ENCODE measurements around the gene POLR1A. TPM values are rescaled to one million over a fixed set of nuclear protein-coding genes. Genes with fewer than 3 reads are reported as not detected.

The POLR1A gene
- total RNA-seq, 1 donor from 2014 or later: 26.0 TPM

DNA sequence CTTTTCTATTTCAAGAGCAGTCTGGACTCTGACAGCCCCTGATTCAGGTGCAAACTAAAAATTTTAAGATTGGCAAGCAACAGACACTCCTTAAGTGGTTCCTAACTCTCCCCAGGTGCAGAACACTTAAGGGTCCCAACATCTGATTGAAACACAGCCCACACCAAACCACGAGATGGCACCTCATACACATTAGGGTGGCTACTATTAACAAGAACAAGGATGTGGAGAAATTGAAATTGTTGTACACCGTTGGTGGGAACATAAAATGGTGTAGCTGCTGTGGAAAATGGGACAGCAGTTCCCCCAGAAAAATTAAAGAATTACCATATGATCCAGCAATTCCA lies 82.3 kb downstream of the POLR1A start:
- DNase-seq (ENCODE audit: low read depth): no peak

DNA sequence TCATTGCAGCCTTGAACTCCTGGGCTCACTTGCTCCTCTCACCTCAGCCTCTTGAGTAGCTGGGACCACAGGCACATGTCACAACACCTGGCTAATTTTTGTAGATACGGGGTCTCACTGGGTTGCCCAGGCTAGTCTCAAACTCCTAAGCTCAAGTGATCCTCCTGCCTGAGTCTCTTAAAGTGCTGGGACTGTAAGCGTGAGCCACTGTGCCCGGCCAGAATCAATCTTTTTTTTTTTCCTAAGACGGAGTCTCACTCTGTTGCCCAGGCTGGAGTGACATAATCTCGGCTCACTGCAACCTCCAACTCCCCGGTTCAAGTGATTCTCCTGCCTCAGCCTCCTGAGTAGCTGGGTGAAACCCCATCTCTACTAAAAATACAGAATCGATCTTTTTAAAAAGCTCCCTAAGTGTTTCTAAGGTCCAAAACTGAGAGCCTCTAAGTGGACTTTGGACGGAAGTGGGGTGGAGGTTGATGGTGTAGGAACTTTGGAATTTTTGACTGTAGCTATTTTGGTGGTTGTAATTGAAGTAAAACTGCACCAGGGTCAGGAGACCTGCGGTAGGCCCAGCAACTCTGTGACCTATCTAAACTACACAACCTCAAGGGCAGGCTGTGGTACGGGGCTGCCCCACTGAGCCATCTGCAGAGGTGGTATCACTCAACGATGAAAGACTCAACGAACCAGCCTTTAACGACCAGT lies 82.9 kb downstream of the POLR1A start:
- no peak for DNase-seq (ENCODE audit: low read depth)

- no peak for DNase-seq (ENCODE audit: low read depth)
These were observed 84.0 kb downstream of the POLR1A start for GRCh38 chr2:86021396-86022378.

DNA sequence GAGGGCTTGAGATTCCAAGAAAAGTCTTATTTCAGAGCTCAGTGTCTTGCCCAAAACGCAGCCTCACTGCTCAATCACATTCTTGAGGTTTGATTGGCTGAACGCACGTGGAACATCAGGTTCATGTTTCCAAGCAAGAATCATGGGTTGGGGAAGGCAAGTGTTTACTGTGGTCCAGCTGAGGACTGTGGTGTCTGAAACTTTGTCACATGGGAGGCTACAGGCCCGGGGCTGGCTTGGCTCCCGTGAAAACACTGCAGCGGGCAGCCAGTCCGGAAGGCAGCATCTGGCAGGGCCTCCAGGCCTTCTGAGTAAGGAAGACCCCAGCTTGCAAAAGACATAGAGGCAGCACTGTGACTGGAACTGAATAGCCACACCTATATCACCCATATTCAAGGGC lies 84.7 kb downstream of the POLR1A start:
- peak; percentile 82 for DNase-seq (ENCODE audit: low read depth)

DNA sequence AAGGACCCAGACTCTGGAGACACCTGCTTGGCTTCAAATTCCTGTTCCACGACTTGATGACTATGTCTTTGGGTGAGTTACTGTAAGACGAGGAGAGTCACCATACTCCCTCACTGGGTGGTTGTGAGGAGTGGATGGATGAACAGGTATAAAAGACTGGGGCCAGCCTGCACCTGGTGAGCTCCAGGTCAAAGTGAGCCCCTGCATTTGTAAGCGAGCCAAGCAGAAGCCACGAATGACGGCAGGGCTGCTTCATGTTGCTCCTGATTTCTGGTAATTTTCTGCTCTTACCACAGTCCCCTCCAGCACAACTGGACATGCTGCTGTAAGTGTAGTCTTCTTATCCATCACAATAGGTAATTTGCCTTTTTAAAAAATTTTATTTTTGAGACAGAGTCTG lies 86.6 kb downstream of the POLR1A start:
- DNase-seq (ENCODE audit: low read depth): no peak

DNA sequence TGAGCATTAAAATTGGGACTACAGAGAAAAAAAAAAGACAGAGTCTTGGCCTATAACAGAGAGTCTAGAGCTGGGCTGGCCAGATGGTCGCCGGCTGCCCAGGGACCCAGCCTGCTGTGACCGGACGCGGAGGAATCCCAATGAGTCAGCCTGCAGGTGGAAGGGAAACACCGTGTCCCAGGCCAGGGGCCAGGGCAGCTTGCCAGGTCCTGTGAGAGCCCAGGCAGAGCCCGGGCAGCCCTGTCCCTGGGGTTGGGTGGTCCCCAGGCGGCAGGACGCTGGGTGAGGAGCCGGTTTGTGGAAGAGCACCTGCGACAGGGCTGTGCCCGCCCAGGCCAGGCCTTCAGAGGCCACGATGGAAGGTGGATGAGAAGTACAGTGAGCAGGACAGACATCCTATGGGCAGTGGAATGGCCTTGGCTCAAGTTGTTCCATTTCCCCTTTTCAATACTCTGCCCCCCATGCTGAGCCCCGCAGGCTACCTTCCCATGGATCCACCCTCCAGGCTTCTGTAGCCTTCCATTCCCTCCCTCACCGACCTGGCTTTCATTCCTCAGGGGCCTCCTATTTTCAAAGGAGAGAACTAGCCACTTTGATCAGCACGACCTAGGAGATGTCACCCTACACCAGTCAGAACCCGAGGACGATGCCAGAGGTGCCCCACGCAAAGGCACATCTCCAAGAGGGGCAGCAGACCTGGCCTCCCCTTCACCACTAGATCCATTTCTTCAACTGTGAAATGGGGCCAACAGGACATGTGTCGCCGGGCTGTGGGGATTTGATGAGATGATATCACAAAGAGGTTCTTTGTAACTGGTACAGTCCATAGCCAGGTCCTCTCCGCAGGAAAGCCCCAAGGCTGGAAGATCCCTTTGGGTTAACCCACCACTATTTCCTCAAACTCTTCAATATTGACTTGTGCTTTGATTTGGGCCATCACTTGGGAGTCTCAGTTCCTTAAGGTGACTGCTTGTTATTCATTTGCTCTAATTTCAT lies 87.5 kb downstream of the POLR1A start:
- peak; percentile 59 for DNase-seq (ENCODE audit: low read depth)

GRCh38 chr2:86016581-86016980 lies 89.1 kb downstream of the POLR1A start:
- no peak for DNase-seq (ENCODE audit: low read depth)

- no peak for DNase-seq (ENCODE audit: low read depth)
These were observed 90.0 kb downstream of the POLR1A start for GRCh38 chr2:86015699-86016098.

- no peak for DNase-seq (ENCODE audit: low read depth)
These were observed 90.7 kb downstream of the POLR1A start for GRCh38 chr2:86015006-86015405.

- no peak for DNase-seq (ENCODE audit: low read depth)
These were observed 91.2 kb downstream of the POLR1A start for GRCh38 chr2:86014493-86014892.

GRCh38 chr2:86012007-86012712 lies 93.5 kb downstream of the POLR1A start:
- no peak for DNase-seq (ENCODE audit: low read depth)

- DNase-seq (ENCODE audit: low read depth): no peak
These were observed 94.2 kb downstream of the POLR1A start for GRCh38 chr2:86011449-86011941.

DNA sequence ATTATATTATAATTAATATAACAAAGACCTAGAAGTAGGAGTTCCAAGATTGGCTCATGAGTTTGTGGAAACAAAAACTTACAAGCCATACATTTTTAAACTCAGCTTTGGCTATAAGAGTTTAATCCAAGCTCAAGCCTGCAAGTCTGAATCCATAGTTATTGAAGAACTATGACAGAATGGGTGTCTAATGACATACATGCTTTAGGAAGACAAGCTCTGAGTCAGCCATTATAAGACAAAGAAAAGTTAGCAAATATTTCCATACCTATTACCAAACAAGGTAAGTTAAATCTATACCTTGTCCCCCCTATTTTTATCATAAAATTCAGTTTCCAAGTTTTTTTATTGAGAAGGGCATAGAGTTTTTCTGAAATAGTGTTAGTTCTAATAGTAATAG lies 95.6 kb downstream of the POLR1A start:
- no peak for DNase-seq (ENCODE audit: low read depth)

- DNase-seq (ENCODE audit: low read depth): no peak
These were observed 99.2 kb downstream of the POLR1A start for GRCh38 chr2:86006524-86006923.

GRCh38 chr2:86003967-86004366 lies 101.7 kb downstream of the POLR1A start:
- DNase-seq (ENCODE audit: low read depth): no peak

GRCh38 chr2:86003104-86003503 lies 102.6 kb downstream of the POLR1A start:
- DNase-seq (ENCODE audit: low read depth): no peak

DNA sequence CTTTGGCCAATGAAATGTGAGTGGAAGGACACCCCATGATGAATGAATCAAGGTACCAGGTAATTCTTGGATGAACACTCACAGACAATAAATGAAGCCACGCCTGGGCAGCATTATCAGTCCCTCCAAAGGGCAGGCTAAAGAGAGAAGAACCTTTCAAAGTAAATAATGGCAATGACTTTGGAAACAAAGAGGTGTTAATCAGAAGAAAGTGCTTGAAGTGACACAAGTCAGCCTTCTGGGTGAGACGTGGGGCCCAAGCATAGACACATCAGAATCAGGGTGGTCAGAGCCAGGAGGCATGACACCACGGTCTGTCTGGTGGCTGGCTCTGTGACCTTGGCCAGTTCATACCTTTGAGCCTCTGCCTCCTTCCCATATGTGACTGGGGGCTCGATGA lies 103.3 kb downstream of the POLR1A start:
- DNase-seq (ENCODE audit: low read depth): no peak

GRCh38 chr2:86001326-86001725 lies 104.4 kb downstream of the POLR1A start:
- DNase-seq (ENCODE audit: low read depth): no peak

DNA sequence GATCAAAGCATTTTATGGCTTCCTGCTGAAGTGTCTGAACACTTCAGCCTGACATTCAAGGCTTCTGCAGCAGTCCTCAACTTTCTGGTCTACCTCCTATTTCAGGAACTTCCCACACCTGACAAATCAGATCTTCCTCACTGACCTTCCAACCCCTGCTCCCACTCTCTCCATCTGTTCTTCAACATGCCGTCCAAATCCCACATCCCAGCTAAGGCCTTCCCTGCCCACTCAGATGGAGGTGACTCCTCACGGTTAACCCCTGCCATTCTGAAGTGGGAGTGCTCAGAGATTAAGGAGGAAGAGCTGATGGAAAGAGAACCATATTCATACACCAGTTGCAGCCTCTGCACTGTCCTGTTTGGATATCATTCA lies 104.8 kb downstream of the POLR1A start:
- DNase-seq (ENCODE audit: low read depth): no peak

GRCh38 chr2:86000131-86000937 lies 105.4 kb downstream of the POLR1A start:
- no peak for DNase-seq (ENCODE audit: low read depth)
